K562 (cell line): ENCODE measurements around the gene VWF. TPM values are rescaled to one million over a fixed set of nuclear protein-coding genes. Genes with fewer than 3 reads are reported as not detected.

Experiments
- ATAC-seq: fragments of 200-7000 bp; cut with Tn5 transposase; 3 replicates; pipeline ENCODE4 v1.9.1; 2020; ENCODE audit warnings: moderate library complexity
- BruUV-seq: library from RNA; stranded (reverse); fragments of 400-500 nt; replicated peaks from 2 replicates; lab custom pipeline; 2021; lab: Mats Ljungman, UMichigan
- CTCF ChIA-PET: fragments of 300-600 bp; formaldehyde crosslinking; extraction: SDS; loops from one replicate; lab custom pipeline; 2021; ENCODE audit warnings: low intra/inter-chr PET ratio; lab: Yijun Ruan, JAX
- POLR2A ChIA-PET: fragments of 300-600, 350-650 bp; sonication (Branson Sonifier 250); formaldehyde crosslinking; extraction: SDS; loops from one replicate; lab custom pipeline; 2021; ENCODE audit warnings: antibody characterized with exemption, inconsistent platforms; lab: Yijun Ruan, JAX
- DNase-seq, 4 experiments: peaks; one replicate each; pipeline versions ENCODE4 v3.0.0 to v3.0.0-alpha.2; 2011 to 2018; ENCODE audit warnings: low spot score in 3 of 4, mixed read lengths in 3 of 4; ENCODE audit errors: extremely low read depth in 1 of 4
- FAIRE-seq: peaks from 2 replicates; lab custom pipeline; 2011; peaks lifted over from hg19 to GRCh38; lab: Jason Lieb, UNC
- H2AFZ ChIP-seq: 2 replicates; pipeline ENCODE4 v1.6.0; 2011; ENCODE audit warnings: low read depth, low read length, control low read depth, inconsistent platforms
- H3K27ac ChIP-seq: fragments of 200-600 bp; 3 replicates; pipeline ENCODE4 v1.8.0; 2011; ENCODE audit warnings: low read depth, mild to moderate bottlenecking, control low read depth, inconsistent platforms, low read length, moderate library complexity, mixed read lengths; ENCODE audit errors: extremely low read depth
- H3K27me3 ChIP-seq, 2 experiments: fragments of 300-600 bp in 1 of 2; 2 replicates in 1 of 2; 3 replicates in 1 of 2; pipeline versions ENCODE4 v1.6.0 to v1.8.0; 2011; ENCODE audit warnings: inconsistent platforms in 2 of 2, low read length in 2 of 2, mild to moderate bottlenecking in 1 of 2, mixed read lengths in 1 of 2, moderate library complexity in 1 of 2; ENCODE audit not compliant: control insufficient read depth in 2 of 2, insufficient read depth in 2 of 2
- H3K36me3 ChIP-seq: fragments of 300-600 bp; 3 replicates; pipeline ENCODE4 v1.8.0; 2011; ENCODE audit warnings: mild to moderate bottlenecking, low read length, inconsistent platforms; ENCODE audit not compliant: control insufficient read depth, insufficient read depth
- H3K4me1 ChIP-seq, 2 experiments: fragments of 200-600 bp in 1 of 2; replicated peaks in 1 of 2; 2 replicates in 1 of 2; 3 replicates in 1 of 2; pipeline versions ENCODE4 v1.5.1 to v1.8.0; 2011; ENCODE audit warnings: inconsistent platforms in 2 of 2, low read length in 2 of 2, mild to moderate bottlenecking in 1 of 2, mixed read lengths in 1 of 2, moderate library complexity in 1 of 2; ENCODE audit not compliant: control insufficient read depth in 2 of 2, insufficient read depth in 2 of 2
- H3K4me2 ChIP-seq: 2 replicates; pipeline ENCODE4 v1.6.1; 2011; ENCODE audit warnings: low read length, control low read depth, inconsistent platforms, mixed read lengths; ENCODE audit not compliant: insufficient read depth
- H3K4me3 ChIP-seq: fragments of 200-600 bp; sonication (generic), shearing (Covaris generic); 2 replicates; pipeline ENCODE4 v1.5.1; 2016; ENCODE audit warnings: control low read depth, inconsistent platforms
- H3K79me2 ChIP-seq: fragments of 200-600 bp; 3 replicates; pipeline ENCODE4 v1.8.0; 2011; ENCODE audit warnings: low read length, inconsistent platforms; ENCODE audit not compliant: control insufficient read depth, insufficient read depth
- H3K9ac ChIP-seq, 2 experiments: 2 replicates each; pipeline versions ENCODE4 v1.6.0 to v1.6.1; 2011; ENCODE audit warnings: low read depth in 2 of 2, low read length in 2 of 2, control low read depth in 1 of 2, inconsistent platforms in 1 of 2, mild to moderate bottlenecking in 1 of 2, mixed read lengths in 1 of 2; ENCODE audit not compliant: insufficient read depth in 1 of 2
- H3K9me1 ChIP-seq: one replicate; pipeline ENCODE4 v1.6.0; 2011; ENCODE audit warnings: inconsistent platforms, mild to moderate bottlenecking, low read length, moderate library complexity; ENCODE audit not compliant: control insufficient read depth, insufficient read depth
- H3K9me3 ChIP-seq: replicated peaks from 2 replicates; pipeline ENCODE4 v1.5.1; 2011; ENCODE audit warnings: low read depth, low read length, inconsistent platforms; ENCODE audit not compliant: control insufficient read depth, insufficient read depth
- H4K20me1 ChIP-seq: replicated peaks from 2 replicates; pipeline ENCODE4 v1.6.1; 2011; ENCODE audit warnings: low read length, inconsistent platforms, mixed read lengths; ENCODE audit not compliant: control insufficient read depth, insufficient read depth
- BRF1 ChIP-seq: IDR thresholded peaks from 3 replicates; pipeline ENCODE4 v1.6.1; 2011; ENCODE audit warnings: borderline replicate concordance, mild to moderate bottlenecking; ENCODE audit not compliant: insufficient read length; ENCODE audit errors: extremely low read depth
- CLOCK ChIP-seq: fragments of 250-450 bp; sonication (Bioruptor Pico); IDR thresholded peaks from 2 replicates; pipeline ENCODE4 v1.4.0; 2020; ENCODE audit warnings: mild to moderate bottlenecking, moderate library complexity, borderline replicate concordance
- DPF2 ChIP-seq: fragments of 450-650 bp; IDR thresholded peaks from 2 replicates; pipeline ENCODE4 v1.6.1; 2016
- E2F4 ChIP-seq: sonication (generic); formaldehyde crosslinking; IDR thresholded peaks from 2 replicates; pipeline ENCODE4 v1.8.0; 2022; ENCODE audit warnings: mild to moderate bottlenecking, low read depth, missing genetic modification reagents
- ELF1 ChIP-seq: fragments of 200-800 bp; sonication (Bioruptor generic); IDR thresholded peaks from 2 replicates; pipeline ENCODE4 v1.6.1; 2016; ENCODE audit warnings: missing genetic modification characterization, missing compliant biosample characterization
- HDAC1 ChIP-seq, 2 experiments: fragments of 450-650 bp; IDR thresholded peaks; 2 replicates each; pipeline ENCODE4 v1.6.1; 2016 to 2017; ENCODE audit warnings: inconsistent platforms in 1 of 2, mild to moderate bottlenecking in 1 of 2, moderate library complexity in 1 of 2
- MAX ChIP-seq: sonication (generic); formaldehyde crosslinking; IDR thresholded peaks from 2 replicates; pipeline ENCODE4 v1.9.0; 2022; ENCODE audit warnings: mild to moderate bottlenecking, missing genetic modification reagents
- PHB ChIP-seq: fragments of 250-450 bp; sonication (Bioruptor Pico); IDR thresholded peaks from 2 replicates; pipeline ENCODE4 v1.5.0; 2021
- RB1 ChIP-seq: fragments of 450-650 bp; IDR thresholded peaks from 2 replicates; pipeline ENCODE4 v1.6.1; 2017; ENCODE audit warnings: low read depth, mild to moderate bottlenecking
- SIN3B ChIP-seq: fragments of 450-650 bp; IDR thresholded peaks from 2 replicates; pipeline ENCODE4 v1.6.1; 2017; ENCODE audit warnings: low read depth, mild to moderate bottlenecking, moderate library complexity
- TCF3 ChIP-seq: sonication (generic); formaldehyde crosslinking; IDR thresholded peaks from 2 replicates; pipeline ENCODE4 v1.4.0; 2020; ENCODE audit warnings: mild to moderate bottlenecking, missing genetic modification reagents
- THAP7 ChIP-seq: fragments of 250-450 bp; sonication (Bioruptor Pico); IDR thresholded peaks from 2 replicates; pipeline ENCODE4 v1.5.0; 2021
- THRAP3 ChIP-seq: fragments of 450-650 bp; IDR thresholded peaks from 2 replicates; pipeline ENCODE4 v1.6.1; 2016; ENCODE audit warnings: mild to moderate bottlenecking, inconsistent platforms, borderline replicate concordance
- ZNF24 ChIP-seq: fragments of 450-650 bp; IDR thresholded peaks from 2 replicates; pipeline ENCODE4 v1.6.1; 2016
- ZNF253 ChIP-seq: fragments of 250-450 bp; sonication (Bioruptor Pico); conservative IDR thresholded peaks from 2 replicates; pipeline ENCODE4 v1.6.1; 2021; ENCODE audit warnings: mild to moderate bottlenecking
- ZNF274 ChIP-seq: IDR thresholded peaks from 2 replicates; pipeline ENCODE4 v1.6.1; 2011; ENCODE audit warnings: low read depth, mild to moderate bottlenecking, low read length, moderate library complexity, borderline replicate concordance
- ZNF445 ChIP-seq: fragments of 250-450 bp; sonication (Bioruptor Pico); IDR thresholded peaks from 2 replicates; pipeline ENCODE4 v1.4.0; 2020; ENCODE audit warnings: low read depth, mild to moderate bottlenecking, moderate library complexity
- WGBS: fragments of 100-300 bp; shearing (Covaris generic); methylation state at CpG from one replicate; pipeline ENCODE4 v1.1.6; 2016; ENCODE audit warnings: low coverage, mixed read lengths; ENCODE audit not compliant: insufficient coverage; ENCODE audit errors: missing lambda C conversion rate; 5-methylcytosine and 5-hydroxymethylcytosine counted together
- in situ Hi-C: fragments of 300-500 bp; cut with MboI; formaldehyde crosslinking; loops from 4 replicates; pipeline ENCODE4 v1.15.0; 2018; ENCODE audit warnings: inconsistent platforms, mixed read lengths
- intact Hi-C: fragments of 100-400 bp; cut with micrococcal nuclease; formaldehyde crosslinking; loops from 2 replicates; pipeline ENCODE4 v1.14.2; 2022
- polyA plus RNA-seq, 8 experiments: library from polyadenylated mRNA; depleted of rRNA in 4 of 8; stranded (reverse) in 5 of 8; unstranded in 3 of 8; fragments of >200 nt; fragmentation: Nextera tagmentation in 2 of 8; fragmentation: Illumina TruSeq in 1 of 8; extraction: Ambion mirVana in 2 of 8; extraction: Trizol in 1 of 8; gene quantifications; 2 replicates each; pipeline versions ENCODE4 v1.2.1 to v1.2.3, GENCODE V29; 2011 to 2014; ENCODE audit warnings: inconsistent platforms in 1 of 8, missing spikeins in 1 of 8
- total RNA-seq, 7 experiments: library from RNA; depleted of rRNA in 6 of 7; stranded (reverse); fragments of >200 nt in 6 of 7; fragmentation: Illumina TruSeq in 2 of 7; extraction: Trizol in 2 of 7; gene quantifications; 2 replicates each; pipeline versions ENCODE4 v1.2.1 to v1.2.3, GENCODE V29; 2011 to 2021; ENCODE audit warnings: low replicate concordance in 1 of 7

VWF gene
- total and polyA plus RNA-seq, 9 of the 15 experiments (the other 6 are each of a cell fraction or from before 2014, with no cell fraction given) = 0.53 TPM; not detected in 8

GRCh38 chr12:5899675-5900074, 224.8 kb downstream of the VWF start:
- in situ Hi-C loops (no loop called here), intact Hi-C loops (no loop called here)
- Histone ChIP-seq H3K36me3 (no peaks in the 10 kb centered on the region), H3K9me1 (no peaks in the 10 kb centered on the region), H3K27me3 (no peaks in the 10 kb centered on the region; a peak in 1 of 5 replicates), H2AFZ (no peak overlapping the region)
- DNase-seq = no peak
- no peak for TF ChIP-seq TCF3 (CRISPR knock-in tag)
- no peak for TF ChIP-seq ZNF274
- TF ChIP-seq PHB = no peak
- no peak for TF ChIP-seq BRF1
- TF ChIP-seq E2F4 = no peak
- TF ChIP-seq ELF1 = no peak
- no peak for TF ChIP-seq ZNF24
- TF ChIP-seq CLOCK (CRISPR knock-in tag) = no peak
- TF ChIP-seq SIN3B = no peak
- TF ChIP-seq THAP7 = no peak
- no peak for TF ChIP-seq THRAP3
- TF ChIP-seq DPF2 = no peak
- no peak for TF ChIP-seq ZNF253 (CRISPR knock-in tag)
- no peak for TF ChIP-seq ZNF445
- TF ChIP-seq HDAC1 (IDR thresholded peaks at IDR 0.05) = no peak
- no peak for TF ChIP-seq MAX (CRISPR knock-in tag)
- no peak for TF ChIP-seq RB1
- TF ChIP-seq, all 486 proteins: peak for 0
- Histone ChIP-seq H3K4me1 (no peaks in the 10 kb centered on the region), H3K79me2 (no peaks in the 10 kb centered on the region), H3K9ac (no peak overlapping the region), H3K9me3 (no peaks in the 10 kb centered on the region), H3K27ac (no peak overlapping the region), H4K20me1 (no peaks in the 10 kb centered on the region), H3K4me2 (no peak overlapping the region), H3K4me3 (no peak overlapping the region)
- POLR2A ChIA-PET = no interaction called here
- BruUV-seq = no TSS peak
- 8% methylated on average over 2 of the region's 3 CpGs for WGBS
- CTCF ChIA-PET = no interaction called here
- no peak for FAIRE-seq
- no peak for ATAC-seq
